Chondrocyte (in vitro differentiated cells): ENCODE measurements around the gene KRT4. TPM values are rescaled to one million over a fixed set of nuclear protein-coding genes. Genes with fewer than 3 reads are reported as not detected.

Experiments used
- DNase-seq: peaks from one replicate; pipeline ENCODE4 v3.0.0; 2021; ENCODE audit warnings: mixed read lengths, low spot score
- H3K27ac Mint-ChIP-seq: one replicate; pipeline ENCODE4 v1.8.0; 2021; ENCODE audit warnings: mild to moderate bottlenecking, moderate library complexity, mixed read lengths; ENCODE audit not compliant: unreplicated experiment
- H3K27me3 Mint-ChIP-seq: 2 replicates; pipeline ENCODE4 v1.8.0; 2021; ENCODE audit warnings: low read depth, mixed read lengths
- H3K36me3 Mint-ChIP-seq: 2 replicates; pipeline ENCODE4 v1.8.0; 2021; ENCODE audit warnings: low read depth, mixed read lengths
- H3K4me1 Mint-ChIP-seq: 2 replicates; pipeline ENCODE4 v1.8.0; 2021; ENCODE audit warnings: low read depth, mild to moderate bottlenecking, mixed read lengths
- H3K4me3 Mint-ChIP-seq: one replicate; pipeline ENCODE4 v1.8.0; 2021; ENCODE audit warnings: mild to moderate bottlenecking, moderate library complexity, mixed read lengths; ENCODE audit not compliant: unreplicated experiment
- H3K9me3 Mint-ChIP-seq: 2 replicates; pipeline ENCODE4 v1.8.0; 2021; ENCODE audit warnings: low read depth, mixed read lengths
- total RNA-seq: library from RNA; stranded (reverse); gene quantifications from 3 replicates; pipeline ENCODE4 v1.2.1, GENCODE V29; 2021
- TF ChIP-seq, protein P1 (sequence below): fragments of 200-600 bp; sonication (generic); IDR thresholded peaks from 2 replicates; pipeline ENCODE4 v1.5.0; 2021; ENCODE audit warnings: antibody characterized with exemption, mild to moderate bottlenecking, moderate library complexity

KRT4 gene
- total RNA-seq, 1 donor from 2014 or later, result 0.90 TPM

DNA sequence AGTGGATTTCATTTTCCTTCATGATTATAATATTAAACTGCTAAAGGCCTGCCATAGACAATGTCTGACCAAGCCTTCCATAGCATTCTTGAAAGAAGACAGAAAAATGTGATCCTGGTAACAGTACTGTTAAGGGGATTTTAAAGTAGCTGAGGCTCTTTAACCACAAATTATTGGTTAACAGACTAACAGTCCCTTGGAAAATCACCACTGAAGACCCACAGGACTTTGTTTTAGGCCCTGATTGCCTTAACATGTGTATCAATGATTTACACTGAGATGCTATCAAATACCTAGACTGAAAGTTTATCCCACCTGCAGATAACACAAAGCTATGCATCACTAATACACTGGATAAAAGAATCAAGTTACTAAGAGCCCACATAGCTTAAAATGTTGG is 14.2 kb upstream of the KRT4 start:
- Mint-ChIP-seq H3K4me1 (peaks cover 13% of the 10 kb centered on the region), H3K36me3 (no peaks in the 10 kb centered on the region), H3K27me3 (no peaks in the 10 kb centered on the region), H3K27ac (no peak overlapping the region), H3K4me3 (no peak overlapping the region), H3K9me3 (no peaks in the 10 kb centered on the region)
- TF ChIP-seq, protein P1, sequence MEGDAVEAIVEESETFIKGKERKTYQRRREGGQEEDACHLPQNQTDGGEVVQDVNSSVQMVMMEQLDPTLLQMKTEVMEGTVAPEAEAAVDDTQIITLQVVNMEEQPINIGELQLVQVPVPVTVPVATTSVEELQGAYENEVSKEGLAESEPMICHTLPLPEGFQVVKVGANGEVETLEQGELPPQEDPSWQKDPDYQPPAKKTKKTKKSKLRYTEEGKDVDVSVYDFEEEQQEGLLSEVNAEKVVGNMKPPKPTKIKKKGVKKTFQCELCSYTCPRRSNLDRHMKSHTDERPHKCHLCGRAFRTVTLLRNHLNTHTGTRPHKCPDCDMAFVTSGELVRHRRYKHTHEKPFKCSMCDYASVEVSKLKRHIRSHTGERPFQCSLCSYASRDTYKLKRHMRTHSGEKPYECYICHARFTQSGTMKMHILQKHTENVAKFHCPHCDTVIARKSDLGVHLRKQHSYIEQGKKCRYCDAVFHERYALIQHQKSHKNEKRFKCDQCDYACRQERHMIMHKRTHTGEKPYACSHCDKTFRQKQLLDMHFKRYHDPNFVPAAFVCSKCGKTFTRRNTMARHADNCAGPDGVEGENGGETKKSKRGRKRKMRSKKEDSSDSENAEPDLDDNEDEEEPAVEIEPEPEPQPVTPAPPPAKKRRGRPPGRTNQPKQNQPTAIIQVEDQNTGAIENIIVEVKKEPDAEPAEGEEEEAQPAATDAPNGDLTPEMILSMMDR, result no peak
- no peak for DNase-seq

- peak; percentile 15 for DNase-seq
- Mint-ChIP-seq H3K27ac (no peak overlapping the region), H3K4me1 (peaks cover 19% of the 10 kb centered on the region), H3K27me3 (no peaks in the 10 kb centered on the region), H3K4me3 (no peak overlapping the region), H3K9me3 (no peaks in the 10 kb centered on the region), H3K36me3 (no peaks in the 10 kb centered on the region)
- TF ChIP-seq, protein P1, result no peak
These were observed 13.7 kb upstream of the KRT4 start for GRCh38 chr12:52827499-52828090.

DNA sequence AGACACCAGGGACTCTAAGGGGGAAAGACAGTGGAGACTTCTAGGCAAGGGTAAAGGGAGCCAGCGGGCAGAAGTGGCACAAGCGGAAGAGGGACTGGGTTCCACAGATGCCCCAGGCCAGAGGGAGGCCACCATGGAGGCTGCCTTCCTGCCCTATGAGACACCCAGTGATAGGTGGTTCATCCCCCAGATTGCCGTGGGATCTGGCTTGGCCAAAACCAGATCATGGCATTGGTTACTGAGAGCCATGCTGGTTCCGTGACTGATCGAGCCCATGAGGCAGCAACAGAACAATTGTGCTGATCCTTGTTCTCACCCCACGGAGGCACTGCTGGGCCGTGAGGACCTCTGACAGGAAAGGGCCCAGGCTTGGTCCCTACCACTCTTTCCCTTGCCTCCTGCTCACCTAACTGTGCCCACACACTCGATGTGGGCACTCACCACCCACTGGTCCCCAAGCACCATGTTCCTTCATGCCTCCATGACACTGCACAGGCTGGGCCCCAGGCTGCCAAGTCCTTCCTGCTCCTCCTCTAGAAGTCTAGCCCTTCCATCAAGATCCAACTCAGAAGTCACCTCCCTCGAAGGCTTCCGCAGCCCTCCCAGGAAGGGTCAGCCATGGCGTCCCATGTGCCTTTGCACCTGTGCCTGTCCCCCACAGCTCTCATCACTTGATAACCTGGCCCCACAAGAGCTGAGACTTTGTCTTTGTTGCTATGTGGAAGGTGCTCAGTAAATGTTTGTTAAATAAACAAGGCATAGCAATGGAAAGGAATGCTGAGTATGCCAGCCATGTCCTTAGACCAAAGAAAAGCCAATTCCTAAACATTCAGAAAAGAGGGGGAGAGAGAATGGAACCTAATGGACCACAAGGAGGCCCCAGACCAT is 12.9 kb upstream of the KRT4 start:
- H3K36me3 Mint-ChIP-seq, result no peaks in the 10 kb centered on the region
- no peak overlapping the region for H3K4me3 Mint-ChIP-seq
- peak; percentile 28 for DNase-seq
- no peaks in the 10 kb centered on the region for H3K9me3 Mint-ChIP-seq
- TF ChIP-seq, protein P1, result no peak
- no peaks in the 10 kb centered on the region for H3K27me3 Mint-ChIP-seq
- peaks cover 26% of the 10 kb centered on the region for H3K4me1 Mint-ChIP-seq
- H3K27ac Mint-ChIP-seq, result no peak overlapping the region

- H3K9me3 Mint-ChIP-seq, result no peaks in the 10 kb centered on the region
- peaks cover 28% of the 10 kb centered on the region for H3K4me1 Mint-ChIP-seq
- no peaks in the 10 kb centered on the region for H3K36me3 Mint-ChIP-seq
- peak overlapping the region; percentile 25 for H3K27ac Mint-ChIP-seq
- TF ChIP-seq, protein P1, result no peak
- DNase-seq, result no peak
- H3K27me3 Mint-ChIP-seq, result no peaks in the 10 kb centered on the region
- no peak overlapping the region for H3K4me3 Mint-ChIP-seq
These were observed 12.0 kb upstream of the KRT4 start for GRCh38 chr12:52825961-52826360.

DNA sequence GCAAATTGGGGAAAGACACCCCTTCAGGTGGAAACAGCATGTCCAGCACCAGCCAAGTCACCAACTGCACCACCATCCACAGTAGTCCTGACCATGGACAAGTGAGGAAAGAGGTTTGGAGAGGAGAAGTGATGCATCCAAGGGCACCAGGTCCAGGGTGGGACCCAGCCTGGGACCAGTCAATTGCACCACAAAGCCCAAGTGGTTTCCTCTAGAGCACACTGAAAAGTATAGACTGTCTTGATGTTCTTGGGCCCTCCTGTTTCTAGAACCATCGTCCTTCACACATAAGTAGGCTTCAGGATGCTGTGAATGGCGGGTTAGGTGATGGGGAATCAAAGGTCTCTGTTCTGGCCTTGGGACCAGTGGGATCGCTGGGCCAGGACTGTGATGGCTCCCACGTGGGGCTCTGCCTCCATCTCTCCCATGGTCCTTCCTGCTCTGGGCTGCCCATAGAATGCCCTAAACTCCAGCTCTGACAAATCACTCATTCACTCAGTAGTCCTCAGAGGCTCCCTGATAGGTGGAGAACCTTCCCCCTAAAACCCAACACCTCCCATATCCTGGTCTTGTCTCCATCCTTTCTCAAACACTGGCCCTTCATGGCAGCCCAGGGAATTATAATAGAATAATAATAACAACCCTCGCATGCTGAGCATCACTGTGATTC is 11.0 kb upstream of the KRT4 start:
- no peak for DNase-seq
- Mint-ChIP-seq H3K27ac (no peak overlapping the region), H3K9me3 (no peaks in the 10 kb centered on the region), H3K27me3 (no peaks in the 10 kb centered on the region), H3K4me3 (no peak overlapping the region), H3K4me1 (peaks cover 28% of the 10 kb centered on the region), H3K36me3 (no peaks in the 10 kb centered on the region)
- TF ChIP-seq, protein P1, result no peak
